Activated T-helper 17 cell treated with anti-CD3 and anti-CD28 coated beads, Interleukin-2, amount 50 U/mL, for 72 hours (primary cell): ENCODE measurements around the gene VILL. TPM values are rescaled to one million over a fixed set of nuclear protein-coding genes. Genes with fewer than 3 reads are reported as not detected.
"Not testable (repeated sequence)": the region's sequence is repeated elsewhere in the genome, so short reads cannot be mapped to it uniquely, and the experiment has no call there.

Experiments
- ATAC-seq: fragments of 150-1000 bp; cut with Tn5 transposase; replicated peaks from 2 replicates; pipeline ENCODE4 v1.10.0; 2021; ENCODE audit warnings: mild to moderate bottlenecking, moderate library complexity
- H3K27ac Mint-ChIP-seq: one replicate; pipeline ENCODE4 v1.8.0; 2022; ENCODE audit warnings: mixed read lengths
- H3K27me3 Mint-ChIP-seq: one replicate; pipeline ENCODE4 v1.8.0; 2022; ENCODE audit warnings: mixed read lengths
- H3K36me3 Mint-ChIP-seq: one replicate; pipeline ENCODE4 v1.8.0; 2022; ENCODE audit warnings: low read depth, mild to moderate bottlenecking, mixed read lengths
- H3K4me1 Mint-ChIP-seq: one replicate; pipeline ENCODE4 v1.8.0; 2022; ENCODE audit warnings: mixed read lengths
- H3K4me3 Mint-ChIP-seq: one replicate; pipeline ENCODE4 v1.8.0; 2022; ENCODE audit warnings: mild to moderate bottlenecking, mixed read lengths
- H3K9me3 Mint-ChIP-seq: one replicate; pipeline ENCODE4 v1.8.0; 2022; ENCODE audit warnings: mixed read lengths
- total RNA-seq, 2 donors: library from RNA; stranded (reverse); gene quantifications; one replicate each; pipeline ENCODE4 v1.2.3, GENCODE V29; 2022

VILL gene
- total RNA-seq, 2 donors from 2014 or later = 12.7 to 13.4 TPM

- no peak for ATAC-seq
- Mint-ChIP-seq H3K4me1 (peaks cover 16% of the 10 kb centered on the region), H3K27ac (peak overlapping the region; percentile 81), H3K27me3 (no peaks in the 10 kb centered on the region), H3K36me3 (no peaks in the 10 kb centered on the region), H3K4me3 (no peak overlapping the region), H3K9me3 (no peaks in the 10 kb centered on the region)
Measured at GRCh38 chr3:38032328-38032865, 41.8 kb downstream of the VILL start.

GRCh38 chr3:38033586-38033985 lies 43.0 kb downstream of the VILL start:
- not testable (repeated sequence) for H3K9me3 Mint-ChIP-seq, H3K36me3 Mint-ChIP-seq, H3K27me3 Mint-ChIP-seq, H3K4me3 Mint-ChIP-seq, ATAC-seq
- peak overlapping the region; percentile 70 for H3K27ac Mint-ChIP-seq
- peaks cover 22% of the 10 kb centered on the region for H3K4me1 Mint-ChIP-seq

- H3K4me3 Mint-ChIP-seq = not testable (repeated sequence)
Measured at GRCh38 chr3:38034335-38034734, 43.7 kb downstream of the VILL start.

DNA sequence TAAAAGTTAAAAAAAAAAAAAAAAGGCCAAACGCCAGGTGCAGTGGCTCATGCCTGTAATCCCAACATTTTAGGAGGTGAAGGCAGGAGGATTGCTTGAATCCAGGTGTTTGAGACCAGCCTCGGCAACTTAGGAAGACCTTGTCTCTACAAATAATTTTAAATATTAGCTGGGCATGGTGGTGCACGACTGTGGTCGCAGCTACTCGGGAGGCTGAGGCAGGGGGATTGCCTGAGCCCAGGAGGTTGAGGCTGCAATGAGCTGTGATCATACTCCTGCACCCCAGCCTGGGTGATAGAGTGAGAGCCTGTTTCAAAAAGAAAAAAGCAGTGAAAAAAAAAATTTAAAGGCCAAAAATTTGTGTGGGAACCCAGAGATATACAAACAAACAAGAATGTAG lies 45.7 kb downstream of the VILL start:
- peak overlapping the region; percentile 63 for H3K27ac Mint-ChIP-seq
- ATAC-seq = no peak

More at GRCh38 chr3:38034335-38034734, 43.7 kb downstream of the VILL start:
- Mint-ChIP-seq H3K36me3 (peaks cover 10% of the 10 kb centered on the region), H3K4me1 (peaks cover 27% of the 10 kb centered on the region)
- not testable (repeated sequence) for H3K27me3 Mint-ChIP-seq, H3K27ac Mint-ChIP-seq, H3K9me3 Mint-ChIP-seq, ATAC-seq

DNA sequence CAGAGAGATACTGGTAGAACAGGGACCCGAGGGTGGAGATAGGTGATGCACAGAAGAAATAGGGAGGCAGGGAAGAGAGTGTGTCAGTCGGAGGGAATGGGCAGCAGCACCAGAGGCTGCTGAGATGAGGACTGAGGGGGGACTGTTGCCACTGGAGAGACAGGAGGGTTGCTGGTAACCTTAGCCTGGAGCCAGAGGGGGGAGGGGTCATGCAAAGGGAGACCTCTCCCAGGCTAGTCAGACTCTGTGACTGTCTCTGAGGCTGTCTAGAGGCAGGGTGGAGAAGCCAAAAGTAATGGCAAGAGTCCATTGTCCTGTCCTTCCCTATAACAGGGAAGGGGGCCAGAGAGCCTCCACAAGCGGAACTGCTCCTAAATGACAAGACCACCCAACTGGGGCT lies 46.3 kb downstream of the VILL start:
- no peaks in the 10 kb centered on the region for H3K27me3 Mint-ChIP-seq
- peaks cover 10% of the 10 kb centered on the region for H3K36me3 Mint-ChIP-seq
- ATAC-seq = no peak
- H3K27ac Mint-ChIP-seq = peak overlapping the region; percentile 63
- H3K4me1 Mint-ChIP-seq = peaks cover 28% of the 10 kb centered on the region
- peaks cover 9% of the 10 kb centered on the region for H3K9me3 Mint-ChIP-seq
- H3K4me3 Mint-ChIP-seq = no peak overlapping the region

More for the DNA sequence above, 45.7 kb downstream of the VILL start:
- H3K27me3 Mint-ChIP-seq = no peaks in the 10 kb centered on the region
- peaks cover 29% of the 10 kb centered on the region for H3K4me1 Mint-ChIP-seq
- H3K4me3 Mint-ChIP-seq = no peak overlapping the region
- peaks cover 9% of the 10 kb centered on the region for H3K9me3 Mint-ChIP-seq
- H3K36me3 Mint-ChIP-seq = peaks cover 10% of the 10 kb centered on the region

GRCh38 chr3:38038447-38038911 lies 47.9 kb downstream of the VILL start:
- Mint-ChIP-seq H3K27me3 (no peaks in the 10 kb centered on the region), H3K4me1 (peaks cover 32% of the 10 kb centered on the region), H3K9me3 (peaks cover 9% of the 10 kb centered on the region), H3K36me3 (peaks cover 10% of the 10 kb centered on the region), H3K4me3 (peak overlapping the region; percentile 79), H3K27ac (peak overlapping the region; percentile 95)
- ATAC-seq = peak; percentile 80

DNA sequence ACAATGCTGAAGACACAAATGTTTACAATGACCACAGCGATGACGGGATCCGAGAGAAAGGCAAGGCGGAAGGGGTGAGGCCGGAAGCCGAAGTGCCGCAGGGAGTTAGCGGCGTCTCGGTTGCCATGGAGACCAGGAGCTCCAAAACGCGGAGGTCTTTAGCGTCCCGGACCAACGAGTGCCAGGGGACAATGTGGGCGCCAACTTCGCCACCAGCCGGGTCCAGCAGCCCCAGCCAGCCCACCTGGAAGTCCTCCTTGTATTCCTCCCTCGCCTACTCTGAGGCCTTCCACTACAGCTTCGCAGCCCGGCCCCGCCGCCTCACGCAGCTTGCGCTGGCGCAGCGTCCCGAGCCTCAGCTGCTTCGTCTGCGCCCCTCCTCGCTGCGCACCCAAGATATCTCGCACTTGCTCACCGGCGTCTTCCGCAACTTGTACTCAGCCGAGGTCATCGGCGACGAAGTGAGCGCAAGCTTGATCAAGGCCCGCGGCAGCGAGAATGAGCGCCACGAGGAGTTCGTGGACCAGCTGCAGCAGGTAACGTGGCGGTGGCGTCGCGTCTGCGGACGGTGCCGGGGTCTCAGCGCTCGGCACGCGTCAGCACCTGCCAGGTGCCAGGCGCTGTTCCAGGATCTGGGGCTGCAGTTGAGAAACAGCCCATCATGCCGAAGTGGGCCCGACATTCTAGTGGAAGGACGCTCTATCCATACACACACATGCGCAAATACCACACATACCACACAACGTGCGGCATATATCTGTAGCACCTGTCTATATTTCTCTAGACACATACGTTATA lies 48.7 kb downstream of the VILL start, which contains the start of gene DLEC1:
Gene DLEC1, plus strand, starts transcription at position 108 of the 798 bp plus-strand sequence. Its CDS starts 18 bp downstream, at position 126.
- Mint-ChIP-seq H3K27me3 (no peaks in the 10 kb centered on the region), H3K9me3 (peaks cover 9% of the 10 kb centered on the region), H3K4me3 (peak within 1 kb of the TSS; percentile 79), H3K27ac (peak within 1 kb of the TSS; percentile 95), H3K36me3 (peaks cover 10% of the 10 kb centered on the region), H3K4me1 (peaks cover 32% of the 10 kb centered on the region)
- ATAC-seq = peak; percentile 76

DNA sequence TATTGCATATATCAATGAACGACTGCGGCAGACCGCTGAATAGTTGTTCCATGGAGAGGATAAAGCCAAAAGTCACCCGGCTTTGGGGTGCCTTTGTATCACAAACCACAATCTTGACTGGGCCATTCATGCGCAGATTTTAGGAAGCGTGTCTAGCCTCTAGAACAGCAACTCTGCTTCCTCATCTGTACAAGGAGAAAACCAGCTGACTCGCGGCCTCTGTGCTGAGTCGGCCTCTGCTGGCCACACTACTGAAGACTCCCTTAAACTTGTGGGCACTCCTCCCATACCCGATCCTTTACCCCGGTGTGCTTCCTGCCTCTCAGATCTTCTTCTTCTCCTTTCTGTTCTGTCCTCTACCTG lies 49.3 kb downstream of the VILL start:
- ATAC-seq = peak; percentile 51
- no peaks in the 10 kb centered on the region for H3K27me3 Mint-ChIP-seq
- peak overlapping the region; percentile 79 for H3K4me3 Mint-ChIP-seq
- peaks cover 10% of the 10 kb centered on the region for H3K36me3 Mint-ChIP-seq
- peaks cover 9% of the 10 kb centered on the region for H3K9me3 Mint-ChIP-seq
- peak overlapping the region; percentile 95 for H3K27ac Mint-ChIP-seq
- peaks cover 32% of the 10 kb centered on the region for H3K4me1 Mint-ChIP-seq

GRCh38 chr3:38040401-38040800 lies 49.8 kb downstream of the VILL start:
- H3K27ac Mint-ChIP-seq = peak overlapping the region; percentile 95
- no peak for ATAC-seq
- no peaks in the 10 kb centered on the region for H3K27me3 Mint-ChIP-seq
- H3K4me1 Mint-ChIP-seq = peaks cover 32% of the 10 kb centered on the region
- H3K4me3 Mint-ChIP-seq = peak overlapping the region; percentile 79
- H3K9me3 Mint-ChIP-seq = peaks cover 9% of the 10 kb centered on the region
- H3K36me3 Mint-ChIP-seq = peaks cover 10% of the 10 kb centered on the region

GRCh38 chr3:38043486-38043885 lies 52.9 kb downstream of the VILL start:
- Mint-ChIP-seq H3K27me3 (no peaks in the 10 kb centered on the region), H3K27ac (no peak overlapping the region), H3K36me3 (peaks cover 5% of the 10 kb centered on the region), H3K9me3 (peaks cover 2% of the 10 kb centered on the region), H3K4me1 (peaks cover 19% of the 10 kb centered on the region), H3K4me3 (no peak overlapping the region)
- ATAC-seq = no peak

- Mint-ChIP-seq H3K27me3 (no peaks in the 10 kb centered on the region), H3K9me3 (no peaks in the 10 kb centered on the region), H3K4me3 (no peak overlapping the region), H3K27ac (no peak overlapping the region), H3K36me3 (no peaks in the 10 kb centered on the region), H3K4me1 (peaks cover 4% of the 10 kb centered on the region)
- no peak for ATAC-seq
Measured at GRCh38 chr3:38046027-38046426, 55.4 kb downstream of the VILL start.

GRCh38 chr3:38046821-38047220 lies 56.2 kb downstream of the VILL start:
- H3K4me1 Mint-ChIP-seq = peaks cover 4% of the 10 kb centered on the region
- H3K9me3 Mint-ChIP-seq = no peaks in the 10 kb centered on the region
- H3K4me3 Mint-ChIP-seq = no peak overlapping the region
- H3K36me3 Mint-ChIP-seq = no peaks in the 10 kb centered on the region
- no peak overlapping the region for H3K27ac Mint-ChIP-seq
- H3K27me3 Mint-ChIP-seq = no peaks in the 10 kb centered on the region
- no peak for ATAC-seq

DNA sequence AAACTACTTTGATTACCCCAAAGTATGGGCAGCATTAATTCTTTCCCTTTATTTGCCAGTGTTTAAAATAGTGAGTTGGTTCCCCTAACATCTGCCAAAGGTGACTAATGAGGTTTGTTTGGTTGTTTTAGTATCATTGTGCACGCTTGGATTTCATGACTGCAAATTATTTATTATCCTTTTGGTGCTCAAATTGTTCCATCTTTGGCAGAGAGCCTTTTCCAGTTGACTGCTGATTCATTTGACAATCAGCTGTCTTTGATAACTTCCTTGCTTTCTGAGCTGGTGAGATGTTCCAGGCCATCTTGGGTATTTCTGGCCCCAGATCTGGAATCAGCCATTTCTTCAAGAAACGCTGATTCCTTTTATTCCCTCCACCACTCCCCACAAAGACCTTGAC lies 57.3 kb downstream of the VILL start:
- no peaks in the 10 kb centered on the region for H3K9me3 Mint-ChIP-seq
- H3K27me3 Mint-ChIP-seq = no peaks in the 10 kb centered on the region
- no peak overlapping the region for H3K27ac Mint-ChIP-seq
- H3K4me1 Mint-ChIP-seq = peaks cover 1% of the 10 kb centered on the region
- ATAC-seq = no peak
- no peaks in the 10 kb centered on the region for H3K36me3 Mint-ChIP-seq
- H3K4me3 Mint-ChIP-seq = no peak overlapping the region

DNA sequence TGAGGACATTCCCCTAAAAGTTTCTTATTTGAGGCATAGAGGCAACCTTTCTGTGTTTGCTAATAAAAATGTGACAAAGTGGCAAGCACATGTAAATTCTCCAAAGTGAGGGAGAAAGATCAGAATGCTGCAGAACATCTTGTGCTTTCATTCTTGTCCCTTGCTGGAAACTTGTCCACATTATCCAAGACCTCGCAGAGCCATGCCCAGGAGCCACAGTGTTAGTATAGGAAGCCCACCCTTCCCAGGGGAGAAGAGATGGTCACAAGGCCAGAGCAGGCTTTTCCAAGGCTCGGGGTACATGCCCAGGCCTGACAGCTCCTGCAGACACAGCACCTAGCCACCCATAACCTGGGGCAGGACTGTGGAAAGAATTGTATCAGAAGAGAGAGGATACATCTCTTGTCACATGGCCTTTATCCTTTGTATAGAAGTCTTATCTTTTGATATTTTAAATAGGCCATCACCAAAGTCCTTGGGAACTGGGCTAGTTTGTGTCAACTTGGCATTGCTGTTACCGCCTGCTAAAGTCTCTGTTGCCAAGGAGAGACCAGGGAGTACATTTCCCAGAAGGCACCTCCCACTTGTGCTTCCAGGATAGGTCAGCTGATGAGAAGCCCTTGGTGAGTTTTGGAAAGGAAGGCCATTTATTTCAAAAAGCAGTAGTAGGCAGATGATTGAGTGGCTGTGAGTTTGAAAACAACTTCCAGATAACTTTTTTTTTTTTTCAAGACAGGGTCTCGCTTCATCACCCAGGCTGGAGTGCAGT lies 59.0 kb downstream of the VILL start:
- ATAC-seq = no peak
- Mint-ChIP-seq H3K36me3 (no peaks in the 10 kb centered on the region), H3K4me1 (no peaks in the 10 kb centered on the region), H3K9me3 (no peaks in the 10 kb centered on the region), H3K27me3 (no peaks in the 10 kb centered on the region), H3K27ac (no peak overlapping the region), H3K4me3 (no peak overlapping the region)
